HepG2 (cell line): ENCODE results near the gene C2. TPM values are rescaled to one million over a fixed set of nuclear protein-coding genes. Genes with fewer than 3 reads are reported as not detected.

ENCODE experiments used
- ELF1 ChIP-seq: sonication (generic); formaldehyde crosslinking; IDR thresholded peaks from 2 replicates; pipeline ENCODE4 v1.4.0; 2020; ENCODE audit warnings: missing genetic modification reagents
- FOSL1 ChIP-seq: sonication (generic); formaldehyde crosslinking; IDR thresholded peaks from 2 replicates; pipeline ENCODE4 v1.9.0; 2021; ENCODE audit warnings: missing genetic modification reagents, borderline replicate concordance
- FOXC1 ChIP-seq: sonication (generic); formaldehyde crosslinking; IDR thresholded peaks from 2 replicates; pipeline ENCODE4 v1.8.0; 2022; ENCODE audit warnings: mild to moderate bottlenecking, missing genetic modification reagents, borderline replicate concordance
- GABPB1 ChIP-seq: IDR thresholded peaks from 2 replicates; pipeline ENCODE4 v1.6.1; 2016; ENCODE audit warnings: mild to moderate bottlenecking, missing genetic modification reagents, moderate library complexity, missing compliant biosample characterization
- IKZF1 ChIP-seq: fragments of 450-650 bp; IDR thresholded peaks from 2 replicates; pipeline ENCODE4 v1.7.1; 2016
- SMC3 ChIP-seq: IDR thresholded peaks from 2 replicates; pipeline ENCODE4 v1.6.1; 2011; ENCODE audit warnings: low read length, improper control_type of control experiment
- SMYD3 ChIP-seq: sonication (generic); formaldehyde crosslinking; IDR thresholded peaks from 2 replicates; pipeline ENCODE4 v1.8.1; 2023; ENCODE audit warnings: mild to moderate bottlenecking, missing genetic modification reagents
- SRY ChIP-seq: sonication (generic); formaldehyde crosslinking; IDR thresholded peaks from 2 replicates; pipeline ENCODE4 v1.8.0; 2022; ENCODE audit warnings: mild to moderate bottlenecking, missing genetic modification reagents
- TRIM24 ChIP-seq: sonication (generic); formaldehyde crosslinking; IDR thresholded peaks from 2 replicates; pipeline ENCODE4 v1.8.0; 2022; ENCODE audit warnings: mild to moderate bottlenecking, missing genetic modification reagents
- XRCC5 ChIP-seq: fragments of 200-400 bp; formaldehyde crosslinking; optimal IDR thresholded peaks from 2 replicates; pipeline ENCODE3; 2017; ENCODE audit warnings: mild to moderate bottlenecking, low read length
- ZNF136 ChIP-seq: sonication (generic); formaldehyde crosslinking; IDR thresholded peaks from 2 replicates; pipeline ENCODE4 v1.8.1; 2022; ENCODE audit warnings: low read depth, mild to moderate bottlenecking, moderate library complexity, missing genetic modification reagents
- ZNF143 ChIP-seq: sonication (generic); formaldehyde crosslinking; IDR thresholded peaks from 2 replicates; pipeline ENCODE4 v1.4.0; 2020; ENCODE audit warnings: missing genetic modification reagents
- ZNF274 ChIP-seq: sonication (generic); formaldehyde crosslinking; IDR thresholded peaks from 2 replicates; pipeline ENCODE4 v1.5.1; 2020; ENCODE audit warnings: mild to moderate bottlenecking, missing genetic modification reagents
- ZNF317 ChIP-seq: sonication (generic); formaldehyde crosslinking; IDR thresholded peaks from 2 replicates; pipeline ENCODE4 v1.5.0; 2020; ENCODE audit warnings: mild to moderate bottlenecking, missing genetic modification reagents
- ZNF318 ChIP-seq: sonication (generic); formaldehyde crosslinking; IDR thresholded peaks from 2 replicates; pipeline ENCODE4 v1.4.0; 2020; ENCODE audit warnings: mild to moderate bottlenecking, missing genetic modification reagents
- ZNF414 ChIP-seq: sonication (generic); formaldehyde crosslinking; IDR thresholded peaks from 2 replicates; pipeline ENCODE4 v1.5.0; 2020; ENCODE audit warnings: missing genetic modification reagents
- ZNF747 ChIP-seq: sonication (generic); formaldehyde crosslinking; IDR thresholded peaks from 2 replicates; pipeline ENCODE4 v1.8.1; 2023; ENCODE audit warnings: missing genetic modification reagents, mild to moderate bottlenecking, borderline replicate concordance
- ZSCAN22 ChIP-seq: sonication (generic); formaldehyde crosslinking; IDR thresholded peaks from 2 replicates; pipeline ENCODE4 v1.4.0; 2020; ENCODE audit warnings: mild to moderate bottlenecking, missing genetic modification reagents
- polyA plus RNA-seq, 8 experiments: library from polyadenylated mRNA; depleted of rRNA in 3 of 8; stranded (reverse) in 7 of 8; unstranded in 1 of 8; fragments of >200 nt; fragmentation: Illumina TruSeq in 4 of 8; extraction: Trizol in 4 of 8; gene quantifications; 2 replicates each; pipeline versions ENCODE4 v1.2.1 to v1.2.3, GENCODE V29; 2011 to 2016; ENCODE audit warnings: low read depth in 4 of 8, missing spikeins in 1 of 8, mixed read lengths in 1 of 8; ENCODE audit not compliant: insufficient read depth in 1 of 8
- total RNA-seq, 5 experiments: library from RNA; depleted of rRNA; stranded (reverse); fragments of >200 nt; fragmentation: Illumina TruSeq; extraction: Trizol; gene quantifications; 2 replicates each; pipeline ENCODE4 v1.2.3, GENCODE V29; 2016; ENCODE audit warnings: low read depth in 1 of 5
- TF ChIP-seq, protein P1 (sequence below): sonication (generic); formaldehyde crosslinking; IDR thresholded peaks from 2 replicates; pipeline ENCODE4 v1.4.0; 2020; ENCODE audit warnings: mild to moderate bottlenecking, missing genetic modification reagents
- TF ChIP-seq, protein P2 (sequence below): sonication (generic); formaldehyde crosslinking; IDR thresholded peaks from 2 replicates; pipeline ENCODE4 v1.5.0; 2020; ENCODE audit warnings: missing genetic modification reagents

The C2 gene
- total and polyA plus RNA-seq, 2 of the 13 experiments (the other 11 are each of a cell fraction or from before 2014, with no cell fraction given), result 165 to 307 TPM

DNA sequence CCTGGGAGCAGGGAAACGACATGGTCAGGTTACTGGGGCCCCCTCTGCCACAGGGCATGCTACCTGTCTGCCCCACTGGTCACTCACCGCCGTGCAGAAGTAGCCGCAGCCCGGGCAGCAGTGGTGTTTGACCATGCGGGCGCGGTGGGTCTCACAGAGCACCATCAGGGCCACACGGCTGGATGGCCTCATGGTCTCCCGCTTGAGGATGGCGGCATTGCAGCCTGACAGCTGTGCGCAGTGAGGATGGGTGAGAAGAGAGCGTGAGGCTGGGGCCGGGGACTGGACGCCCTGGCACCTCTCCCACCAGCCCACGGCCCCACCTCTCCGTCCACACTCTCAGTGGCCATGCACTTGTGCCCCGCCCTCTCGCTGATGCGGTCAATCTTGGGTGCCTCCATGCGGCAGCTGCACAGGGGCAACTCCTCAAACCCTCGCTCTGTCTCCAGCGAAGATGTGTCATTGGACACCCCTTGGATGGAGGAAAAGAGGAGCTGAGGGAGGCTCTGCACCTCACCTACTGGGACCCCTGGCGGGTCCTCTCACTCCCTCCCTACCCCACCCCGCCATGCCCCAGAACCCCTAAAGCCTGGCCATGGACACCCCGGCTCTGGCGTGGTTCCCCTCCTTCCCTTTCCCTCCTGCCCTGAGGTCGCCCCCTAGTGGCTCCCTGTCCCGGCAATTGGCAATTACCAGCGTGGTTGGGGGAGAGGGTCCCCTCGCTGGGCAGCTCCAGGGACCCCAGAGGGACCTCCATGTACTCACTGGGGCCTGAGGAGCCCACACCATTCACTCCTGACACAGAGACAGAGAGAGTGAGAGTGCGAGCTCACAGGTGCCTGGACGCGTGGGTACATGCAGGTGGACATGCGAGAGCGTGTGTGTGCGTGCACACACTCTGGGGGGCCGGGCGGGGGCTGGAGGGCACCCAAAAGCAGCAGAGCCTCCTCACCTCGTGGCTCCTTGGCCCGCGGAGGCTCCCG, 39.0 kb upstream of the C2 start (continued):
- TF ChIP-seq IKZF1 (no peak), TRIM24 (CRISPR knock-in tag) (no peak), ZNF747 (CRISPR knock-in tag) (no peak), ZSCAN22 (CRISPR knock-in tag) (no peak), SRY (no peak), ZNF136 (CRISPR knock-in tag) (no peak), ZNF274 (CRISPR knock-in tag) (peak; percentile 73; the same call in 1 of the 2 replicates), ZNF317 (CRISPR knock-in tag) (no peak), ZNF414 (CRISPR knock-in tag) (no peak), ELF1 (CRISPR knock-in tag) (no peak), SMYD3 (CRISPR knock-in tag) (no peak), FOSL1 (CRISPR knock-in tag) (no peak), FOXC1 (CRISPR knock-in tag) (no peak), ZNF318 (CRISPR knock-in tag) (no peak), ZNF143 (0 out of 2 replicates have a peak, but pooled peaks have one; percentile 24), XRCC5 (peak; percentile 70), GABPB1 (CRISPR knock-in tag) (no peak), SMC3 (peak; percentile 72)
- TF ChIP-seq, protein P1, sequence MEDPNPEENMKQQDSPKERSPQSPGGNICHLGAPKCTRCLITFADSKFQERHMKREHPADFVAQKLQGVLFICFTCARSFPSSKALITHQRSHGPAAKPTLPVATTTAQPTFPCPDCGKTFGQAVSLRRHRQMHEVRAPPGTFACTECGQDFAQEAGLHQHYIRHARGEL (CRISPR knock-in tag), result 0 out of 2 replicates have a peak, but pooled peaks have one; percentile 13
- TF ChIP-seq, protein P2, sequence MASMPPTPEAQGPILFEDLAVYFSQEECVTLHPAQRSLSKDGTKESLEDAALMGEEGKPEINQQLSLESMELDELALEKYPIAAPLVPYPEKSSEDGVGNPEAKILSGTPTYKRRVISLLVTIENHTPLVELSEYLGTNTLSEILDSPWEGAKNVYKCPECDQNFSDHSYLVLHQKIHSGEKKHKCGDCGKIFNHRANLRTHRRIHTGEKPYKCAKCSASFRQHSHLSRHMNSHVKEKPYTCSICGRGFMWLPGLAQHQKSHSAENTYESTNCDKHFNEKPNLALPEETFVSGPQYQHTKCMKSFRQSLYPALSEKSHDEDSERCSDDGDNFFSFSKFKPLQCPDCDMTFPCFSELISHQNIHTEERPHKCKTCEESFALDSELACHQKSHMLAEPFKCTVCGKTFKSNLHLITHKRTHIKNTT (CRISPR knock-in tag), result no peak
